ENCODE measurements around the gene ITGA6.

ITGA6 gene

GRCh38 chr2:172416447-172417058, 10.8 kb upstream of the ITGA6 start:
- no peak for DNase-seq

- no peak for DNase-seq
Observed at GRCh38 chr2:172420216-172420615, 7.2 kb upstream of the ITGA6 start.

- no peak for DNase-seq
Observed at GRCh38 chr2:172423160-172423559, 4.2 kb upstream of the ITGA6 start.

GRCh38 chr2:172425336-172425735, 2.0 kb upstream of the ITGA6 start:
- DNase-seq: no peak

GRCh38 chr2:172426635-172427255, 641 bp upstream of the ITGA6 start:
- DNase-seq: no peak

- DNase-seq: no peak
Observed at GRCh38 chr2:172427990-172428831, 825 bp downstream of the ITGA6 start.

GRCh38 chr2:172428832-172429210, 1.4 kb downstream of the ITGA6 start:
- no peak for DNase-seq

GRCh38 chr2:172429301-172429968, 2.0 kb downstream of the ITGA6 start:
- no peak for DNase-seq

GRCh38 chr2:172430027-172430426, 2.6 kb downstream of the ITGA6 start:
- DNase-seq: no peak

GRCh38 chr2:172430678-172431077, 3.3 kb downstream of the ITGA6 start:
- DNase-seq: no peak

GRCh38 chr2:172431463-172431862, 4.1 kb downstream of the ITGA6 start:
- DNase-seq: no peak

- DNase-seq: no peak
Observed at GRCh38 chr2:172431993-172432392, 4.6 kb downstream of the ITGA6 start.

GRCh38 chr2:172433144-172433543, 5.8 kb downstream of the ITGA6 start:
- DNase-seq: no peak

GRCh38 chr2:172434821-172435605, 7.6 kb downstream of the ITGA6 start:
- no peak for DNase-seq

GRCh38 chr2:172435606-172435911, 8.2 kb downstream of the ITGA6 start:
- DNase-seq: no peak

GRCh38 chr2:172436889-172437288, 9.5 kb downstream of the ITGA6 start:
- DNase-seq: no peak

- DNase-seq: no peak
Observed at GRCh38 chr2:172437419-172438341, 10.3 kb downstream of the ITGA6 start.

GRCh38 chr2:172438741-172439508, 11.5 kb downstream of the ITGA6 start:
- DNase-seq: no peak

- no peak for DNase-seq
Observed at GRCh38 chr2:172439509-172439860, 12.1 kb downstream of the ITGA6 start.

- no peak for DNase-seq
Observed at GRCh38 chr2:172439911-172440310, 12.5 kb downstream of the ITGA6 start.

- DNase-seq: no peak
Observed at GRCh38 chr2:172440795-172441194, 13.4 kb downstream of the ITGA6 start.
